NCI-H2107 (cell line): ENCODE data around the gene CDR2.
"Not testable (repeated sequence)": the region's sequence is repeated elsewhere in the genome, so short reads cannot be mapped to it uniquely, and the experiment has no call there.

Source experiments
- DNase-seq: peaks from one replicate; lab custom pipeline; 2025; lab: John Stamatoyannopoulos, UW

CDR2 gene

GRCh38 chr16:22375963-22376640 is 1.7 kb upstream of the CDR2 start:
- DNase-seq, result no peak

DNA sequence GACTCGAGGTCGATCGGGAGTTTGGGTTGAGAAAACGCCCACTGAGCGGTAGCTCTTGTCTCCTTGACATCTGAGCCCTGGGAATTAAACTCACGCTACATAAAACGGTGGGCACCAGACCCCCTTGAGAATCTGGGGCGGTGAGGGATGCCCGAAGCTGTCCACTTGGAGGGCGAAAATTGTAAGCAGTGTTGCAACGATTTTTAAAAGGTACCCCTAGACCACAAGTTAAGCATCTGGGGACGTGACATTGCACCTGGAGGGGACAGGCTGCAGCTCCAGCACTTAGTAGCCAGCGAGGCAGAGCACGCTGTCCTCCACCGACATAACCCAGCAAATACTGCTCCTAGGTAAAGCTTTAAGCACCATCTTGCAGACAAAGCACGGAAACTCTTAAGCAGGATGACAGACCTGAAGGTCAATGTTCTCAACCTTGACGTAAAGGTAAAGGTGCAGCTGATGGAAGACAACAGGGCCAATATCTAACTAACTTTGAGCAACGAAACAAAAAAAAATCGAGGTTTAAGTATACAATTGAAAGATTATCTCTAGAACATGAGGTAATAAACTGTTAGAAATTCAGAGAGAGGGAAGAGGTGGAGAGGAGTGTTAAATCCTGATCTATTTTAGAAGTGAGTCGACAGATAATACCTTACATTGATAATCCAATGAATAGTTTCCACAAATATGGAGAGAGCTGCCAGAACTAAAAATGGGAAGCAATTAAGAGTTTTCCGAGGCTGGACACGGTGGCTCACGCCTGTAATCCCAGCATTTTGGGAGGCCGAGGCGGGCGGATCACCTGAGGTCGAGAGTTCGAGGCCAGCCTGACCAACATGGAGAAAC is 921 bp upstream of the CDR2 start:
- no peak for DNase-seq

DNA sequence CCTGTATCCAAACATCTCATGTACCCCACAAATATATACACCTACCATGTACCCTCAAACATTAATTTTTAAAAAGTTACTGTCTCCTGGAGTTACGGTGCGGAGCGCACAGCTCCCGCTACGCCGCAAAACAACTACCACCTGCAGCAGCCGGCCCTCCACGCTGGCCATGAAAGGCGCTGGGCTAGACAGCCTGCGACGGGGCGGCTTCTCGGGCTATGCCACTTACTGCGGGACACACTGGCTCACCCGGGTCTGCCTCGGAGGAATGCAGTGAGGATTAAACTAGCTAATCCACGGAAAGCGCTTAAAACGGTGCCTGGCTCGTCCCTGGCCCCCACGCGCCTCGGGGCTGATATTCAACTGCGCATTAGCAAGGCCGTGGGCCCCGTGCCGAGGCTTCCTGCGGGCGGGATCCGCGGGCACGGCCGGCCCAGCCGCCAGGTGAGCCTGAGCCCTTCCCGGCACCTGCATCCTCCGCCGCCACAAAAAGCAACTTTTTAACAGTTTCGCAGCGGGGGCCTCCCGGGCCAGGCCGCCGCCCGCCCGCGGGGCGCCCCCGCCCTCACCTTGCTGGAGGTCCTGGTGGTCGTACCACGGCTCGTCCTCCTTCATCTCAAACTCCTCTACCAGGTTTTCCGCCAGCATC is 633 bp downstream of the CDR2 start:
- DNase-seq, result peak; percentile 2

DNA sequence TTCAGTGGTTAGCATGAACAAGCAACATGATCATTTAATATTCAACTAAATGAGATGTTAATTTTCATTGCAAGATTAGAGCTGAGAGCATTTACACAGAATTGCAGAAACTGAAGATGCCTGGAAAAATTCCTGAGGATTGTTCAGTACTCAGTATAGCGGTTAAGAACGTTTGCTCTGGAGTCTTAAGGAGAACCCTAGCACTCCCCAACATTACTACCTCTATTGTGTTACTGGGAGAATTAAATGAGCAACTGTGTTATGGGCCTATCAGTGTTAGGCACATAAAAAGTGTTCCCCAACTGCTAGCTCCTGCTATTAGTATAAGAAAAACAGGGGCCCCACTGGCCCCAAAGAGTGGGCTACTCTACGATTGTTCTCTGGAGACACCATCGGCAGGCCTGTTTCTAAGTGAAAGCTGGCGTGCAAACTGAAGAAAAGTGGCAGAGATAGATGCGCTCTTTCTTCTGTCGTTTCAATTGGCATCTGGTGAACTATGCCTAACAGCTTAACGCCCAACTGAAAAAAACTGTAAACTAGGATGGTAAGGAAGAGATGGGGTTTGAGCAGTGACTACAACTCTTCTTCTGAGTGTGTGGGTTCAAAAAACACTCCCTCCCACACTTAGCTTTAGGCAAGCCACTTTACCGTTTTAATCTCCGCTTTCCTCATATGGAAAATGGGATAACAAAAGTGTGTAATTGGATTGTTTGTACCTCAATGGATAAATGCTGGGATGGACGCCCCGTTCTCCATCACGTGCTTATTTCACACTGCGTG is 1.3 kb downstream of the CDR2 start:
- DNase-seq, result no peak

DNA sequence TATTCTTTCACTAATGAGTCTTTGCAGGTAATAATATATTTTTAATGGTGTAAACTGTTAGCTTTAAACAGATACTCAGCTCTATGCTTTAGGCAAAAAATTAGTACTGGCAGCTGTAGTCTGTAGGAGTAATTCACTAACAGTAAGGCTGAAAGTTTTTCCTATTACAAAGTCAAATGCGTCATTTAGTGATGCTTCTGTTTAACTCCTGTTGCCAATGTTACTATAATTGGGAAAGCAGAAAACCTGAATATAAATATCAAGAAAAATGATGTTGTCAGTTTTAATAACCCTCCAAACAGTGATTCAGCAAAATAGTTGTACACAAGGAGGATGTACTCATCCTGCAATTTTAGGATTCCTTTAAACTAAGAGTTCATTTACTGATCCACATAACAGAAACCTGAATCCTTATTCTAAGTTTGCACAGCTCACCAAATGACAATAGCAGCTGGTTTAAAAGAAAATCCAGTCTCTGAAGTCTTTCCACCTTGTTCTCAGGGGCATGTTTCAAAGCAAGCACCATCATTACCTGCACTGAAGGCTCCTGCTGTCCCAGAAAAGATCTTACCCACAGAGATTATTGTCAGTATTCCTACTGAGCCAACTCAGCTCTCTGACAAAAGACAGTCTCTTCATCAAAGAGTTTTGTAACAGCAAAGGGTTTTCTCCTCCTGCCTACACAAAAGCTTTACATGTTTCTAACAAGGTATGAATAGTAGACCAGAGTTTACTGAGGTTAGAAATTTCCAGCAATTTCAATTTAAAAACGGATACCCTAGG is 4.2 kb downstream of the CDR2 start:
- DNase-seq, result no peak

DNA sequence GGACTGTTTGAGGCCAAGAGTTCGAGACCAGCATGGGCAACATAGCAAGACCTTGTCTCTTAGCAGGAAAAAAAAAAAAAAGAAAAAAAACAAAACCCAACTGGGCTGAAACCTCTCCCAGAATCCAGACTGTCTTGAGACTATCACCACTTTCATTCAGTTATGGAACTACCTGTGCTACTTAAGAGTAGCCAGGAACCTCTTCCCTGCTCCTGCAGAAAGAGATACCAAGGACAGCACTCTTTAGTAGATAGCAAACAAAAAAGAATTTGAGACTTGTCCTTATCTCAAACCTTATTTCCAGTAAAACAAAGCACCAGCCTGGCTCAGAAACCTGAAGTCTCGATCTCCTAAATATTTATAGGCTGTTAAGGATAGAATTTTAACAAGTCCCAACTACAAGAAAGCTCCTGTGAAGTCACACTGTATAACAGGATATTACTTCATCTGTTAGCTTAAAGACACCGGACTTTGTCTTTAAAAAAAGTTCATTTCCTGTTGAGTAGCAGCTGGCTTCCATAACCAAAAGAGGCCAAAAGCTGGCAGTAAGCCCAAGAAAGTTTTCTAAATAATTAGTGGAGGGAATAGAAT is 5.1 kb downstream of the CDR2 start:
- DNase-seq, result no peak

DNA sequence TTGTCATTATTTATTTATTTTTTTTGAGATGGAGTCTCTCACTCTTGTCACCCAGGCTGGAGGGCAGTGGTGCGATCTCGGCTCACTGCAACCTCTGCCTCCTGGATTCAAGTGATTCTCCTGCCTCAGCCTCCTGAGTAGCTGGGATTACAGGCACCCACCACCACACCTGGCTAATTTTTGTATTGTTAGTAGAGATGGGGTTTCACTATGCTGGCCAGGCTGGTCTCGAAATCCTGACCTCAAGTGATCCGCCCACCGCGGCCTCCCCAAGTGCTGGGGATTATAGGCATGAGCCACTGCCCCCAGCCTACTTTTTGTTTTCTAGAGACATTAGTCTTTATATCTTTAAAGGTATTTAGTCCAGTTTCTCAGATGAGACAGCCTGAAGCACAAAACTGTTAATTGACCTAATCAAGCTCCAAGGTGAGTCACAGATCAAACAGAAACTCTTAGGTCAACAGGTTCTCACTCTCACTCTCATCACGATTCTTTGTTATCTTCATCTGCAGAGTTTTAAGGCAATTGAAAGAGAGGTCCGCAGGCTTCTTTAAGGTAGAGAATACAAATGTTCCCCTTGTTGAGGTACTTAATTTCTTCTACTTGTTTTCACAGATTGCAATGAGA is 6.1 kb downstream of the CDR2 start:
- DNase-seq, result not testable (repeated sequence)

GRCh38 chr16:22366889-22367288 is 7.5 kb downstream of the CDR2 start:
- DNase-seq, result no peak

DNA sequence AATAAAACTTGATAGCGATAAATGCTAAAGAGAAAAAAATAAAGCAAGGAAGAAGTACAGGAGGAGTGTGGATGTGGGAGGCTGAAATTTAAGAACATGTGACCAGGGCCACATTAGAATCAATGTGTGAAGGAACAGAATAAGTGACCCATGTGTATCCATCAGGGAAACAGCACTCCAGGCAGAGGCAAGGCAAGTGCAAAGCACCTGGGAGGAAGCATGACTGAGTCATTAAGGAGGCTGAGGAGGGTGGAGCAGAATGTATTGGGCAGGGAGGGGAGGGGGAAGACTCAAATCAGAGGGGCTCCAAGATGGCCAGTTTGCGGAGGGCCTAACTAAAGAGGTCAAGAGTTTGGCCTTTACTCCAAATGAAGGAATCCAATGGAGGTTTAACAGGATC is 8.0 kb downstream of the CDR2 start:
- no peak for DNase-seq

- DNase-seq, result no peak
Observed at GRCh38 chr16:22364241-22364640, 10.2 kb downstream of the CDR2 start.

DNA sequence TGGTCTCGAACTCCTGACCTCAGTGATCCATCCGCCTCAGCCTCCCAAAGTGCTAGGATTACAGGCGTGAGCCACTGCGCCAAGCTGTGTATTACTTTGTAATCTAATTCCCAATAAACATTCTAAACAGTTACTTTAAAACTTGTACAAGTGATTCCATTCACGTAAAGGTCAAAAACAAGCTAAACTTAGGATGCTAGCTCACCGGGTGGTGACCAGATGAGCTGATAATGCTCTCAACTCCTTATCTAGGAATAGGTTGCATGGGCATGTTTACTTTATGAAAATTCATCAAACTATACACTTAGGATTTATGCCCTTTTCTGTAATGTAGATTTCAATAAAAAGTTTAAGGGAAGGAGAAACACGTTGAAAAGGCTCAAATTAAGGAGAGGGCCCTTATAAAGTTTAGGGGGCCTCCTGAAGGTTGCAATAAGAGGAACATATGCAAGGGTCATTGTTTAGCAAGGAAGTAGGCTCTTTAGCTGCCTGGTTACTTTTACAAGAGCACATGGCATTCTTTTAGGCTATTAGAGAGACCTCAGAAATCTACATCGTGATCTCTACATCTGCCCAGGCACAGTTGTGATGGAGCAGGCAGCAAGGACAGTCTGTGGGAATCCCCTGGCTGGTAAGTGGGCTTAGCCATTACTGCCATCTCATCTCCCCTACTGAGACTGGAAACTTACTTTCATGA is 13.3 kb downstream of the CDR2 start:
- DNase-seq, result no peak

DNA sequence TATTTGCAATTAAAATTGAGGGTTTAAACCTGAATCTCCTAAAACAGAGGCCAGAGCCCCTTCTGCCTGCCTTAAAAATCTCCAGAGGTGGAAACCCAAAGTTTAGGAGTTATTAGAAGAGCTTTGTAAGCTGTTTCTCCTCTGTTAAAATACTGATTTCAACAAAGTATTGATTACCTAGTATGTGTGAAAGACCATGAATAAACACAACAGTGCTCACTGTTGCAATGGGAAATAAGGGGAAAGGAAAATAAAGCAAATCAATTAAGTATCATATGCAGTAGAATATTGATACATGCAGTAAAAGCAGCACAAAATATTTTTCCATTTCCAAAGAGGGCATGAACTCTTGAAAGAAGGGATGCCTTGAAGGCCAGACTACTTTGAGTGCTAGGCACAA is 14.7 kb downstream of the CDR2 start:
- DNase-seq, result no peak

DNA sequence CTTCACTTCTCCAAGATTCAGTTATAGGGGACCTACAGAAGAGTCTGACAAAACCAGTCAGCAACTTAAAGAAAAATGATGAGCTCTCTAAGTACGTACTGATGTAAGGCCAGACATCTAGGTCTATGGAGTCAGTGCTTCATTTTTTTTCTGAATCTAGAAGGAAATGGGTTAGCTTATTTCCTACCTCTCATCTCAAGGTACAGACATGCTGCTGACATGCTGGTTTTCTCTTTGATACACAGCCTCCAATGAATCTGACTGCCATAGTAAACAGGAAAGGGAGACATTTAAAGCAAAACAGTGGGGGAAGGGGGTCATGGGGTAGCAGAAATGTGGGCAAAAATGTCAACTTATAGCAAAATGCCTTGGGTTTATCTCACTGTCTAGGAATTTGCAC is 16.4 kb downstream of the CDR2 start:
- DNase-seq, result no peak

DNA sequence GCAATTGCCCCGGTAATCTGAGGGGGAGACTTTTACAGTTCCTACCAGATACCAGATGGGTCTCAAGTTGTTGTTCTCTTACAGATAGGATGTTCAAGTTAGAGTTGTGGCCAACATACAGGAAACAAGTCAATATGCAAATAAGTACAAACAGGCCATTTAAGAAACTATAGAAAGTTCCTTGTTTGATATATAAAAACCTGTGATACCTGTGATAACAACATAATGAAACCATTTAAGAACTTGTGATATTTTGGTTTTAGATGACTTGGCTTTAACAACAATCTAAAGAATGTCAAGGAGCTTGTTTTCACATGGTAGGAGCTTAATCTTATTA is 16.8 kb downstream of the CDR2 start:
- DNase-seq, result no peak

DNA sequence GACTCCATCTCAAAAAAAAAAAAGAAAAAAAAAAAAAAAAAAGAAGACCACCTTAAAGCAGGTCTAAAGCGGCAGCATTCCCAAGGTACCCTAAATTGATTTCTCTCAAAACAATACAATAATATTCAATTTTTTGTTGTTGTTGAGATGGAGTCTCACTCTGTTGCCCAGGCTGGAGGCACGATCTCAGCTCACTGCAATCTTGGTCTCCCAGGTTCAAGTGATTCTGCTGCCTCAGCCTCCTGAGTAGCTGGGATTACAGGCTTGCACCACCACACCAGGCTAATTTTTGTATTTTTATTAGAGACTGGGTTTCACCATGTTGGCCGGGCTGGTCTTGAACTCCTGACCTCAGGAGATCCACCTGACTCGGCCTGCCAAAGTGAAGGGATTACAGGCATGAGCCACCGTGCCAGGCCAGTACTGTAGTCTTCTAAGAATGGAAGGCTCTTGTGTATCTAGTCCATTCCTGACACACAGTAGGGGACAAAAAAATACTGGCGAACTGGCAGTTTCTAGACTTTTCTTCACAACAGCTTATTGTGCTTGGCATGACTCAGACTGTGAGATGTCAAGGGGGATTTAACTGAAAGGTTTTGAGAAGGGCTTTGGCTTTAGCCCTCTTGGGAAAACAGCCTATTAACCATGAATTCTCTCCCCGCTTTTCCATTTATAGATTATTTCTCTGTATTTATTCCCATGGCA is 17.3 kb downstream of the CDR2 start:
- DNase-seq, result no peak

- DNase-seq, result no peak
Observed at GRCh38 chr16:22355487-22355908, 18.9 kb downstream of the CDR2 start.

- DNase-seq, result no peak
Observed at GRCh38 chr16:22353933-22354541, 20.4 kb downstream of the CDR2 start.

- no peak for DNase-seq
Observed at GRCh38 chr16:22353191-22353919, 21.1 kb downstream of the CDR2 start.
